ENCODE results near the gene RPS21.
A peak's percentile ranks its signal among the peaks of the same experiment; 100 is the strongest.

Gene RPS21

GRCh38 chr20:62374331-62375152 lies 12.4 kb upstream of the RPS21 start:
- ATAC-seq = peak; percentile 12
- no peak for TF ChIP-seq GLIS3 (CRISPR knock-in tag; IDR thresholded peaks at IDR 0.05)
- no peak for TF ChIP-seq TOX (CRISPR knock-in tag; IDR thresholded peaks at IDR 0.05; ENCODE audit: borderline replicate concordance)
- TF ChIP-seq, protein P1, sequence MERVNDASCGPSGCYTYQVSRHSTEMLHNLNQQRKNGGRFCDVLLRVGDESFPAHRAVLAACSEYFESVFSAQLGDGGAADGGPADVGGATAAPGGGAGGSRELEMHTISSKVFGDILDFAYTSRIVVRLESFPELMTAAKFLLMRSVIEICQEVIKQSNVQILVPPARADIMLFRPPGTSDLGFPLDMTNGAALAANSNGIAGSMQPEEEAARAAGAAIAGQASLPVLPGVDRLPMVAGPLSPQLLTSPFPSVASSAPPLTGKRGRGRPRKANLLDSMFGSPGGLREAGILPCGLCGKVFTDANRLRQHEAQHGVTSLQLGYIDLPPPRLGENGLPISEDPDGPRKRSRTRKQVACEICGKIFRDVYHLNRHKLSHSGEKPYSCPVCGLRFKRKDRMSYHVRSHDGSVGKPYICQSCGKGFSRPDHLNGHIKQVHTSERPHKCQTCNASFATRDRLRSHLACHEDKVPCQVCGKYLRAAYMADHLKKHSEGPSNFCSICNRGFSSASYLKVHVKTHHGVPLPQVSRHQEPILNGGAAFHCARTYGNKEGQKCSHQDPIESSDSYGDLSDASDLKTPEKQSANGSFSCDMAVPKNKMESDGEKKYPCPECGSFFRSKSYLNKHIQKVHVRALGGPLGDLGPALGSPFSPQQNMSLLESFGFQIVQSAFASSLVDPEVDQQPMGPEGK (CRISPR knock-in tag; IDR thresholded peaks at IDR 0.05; ENCODE audit: borderline replicate concordance) = no peak
- TF ChIP-seq ARNTL (CRISPR knock-in tag; IDR thresholded peaks at IDR 0.05; ENCODE audit: borderline replicate concordance, low read depth) = no peak
- TF ChIP-seq ISL1 (CRISPR knock-in tag; IDR thresholded peaks at IDR 0.05) = no peak
- no peak for TF ChIP-seq TCF4 (CRISPR knock-in tag; IDR thresholded peaks at IDR 0.05; ENCODE audit: borderline replicate concordance)
- TF ChIP-seq CSDC2 (CRISPR knock-in tag; IDR thresholded peaks at IDR 0.05) = no peak
- no peak for TF ChIP-seq TSHZ2 (CRISPR knock-in tag; IDR thresholded peaks at IDR 0.05)
- TF ChIP-seq ZFP30 (CRISPR knock-in tag; IDR thresholded peaks at IDR 0.05) = no peak
- no peak for TF ChIP-seq SNAI2 (CRISPR knock-in tag; IDR thresholded peaks at IDR 0.05)
- TF ChIP-seq OSR1 (CRISPR knock-in tag; IDR thresholded peaks at IDR 0.05) = no peak
- TF ChIP-seq ZC3H10 (CRISPR knock-in tag; IDR thresholded peaks at IDR 0.05) = no peak
- TF ChIP-seq, protein P2, sequence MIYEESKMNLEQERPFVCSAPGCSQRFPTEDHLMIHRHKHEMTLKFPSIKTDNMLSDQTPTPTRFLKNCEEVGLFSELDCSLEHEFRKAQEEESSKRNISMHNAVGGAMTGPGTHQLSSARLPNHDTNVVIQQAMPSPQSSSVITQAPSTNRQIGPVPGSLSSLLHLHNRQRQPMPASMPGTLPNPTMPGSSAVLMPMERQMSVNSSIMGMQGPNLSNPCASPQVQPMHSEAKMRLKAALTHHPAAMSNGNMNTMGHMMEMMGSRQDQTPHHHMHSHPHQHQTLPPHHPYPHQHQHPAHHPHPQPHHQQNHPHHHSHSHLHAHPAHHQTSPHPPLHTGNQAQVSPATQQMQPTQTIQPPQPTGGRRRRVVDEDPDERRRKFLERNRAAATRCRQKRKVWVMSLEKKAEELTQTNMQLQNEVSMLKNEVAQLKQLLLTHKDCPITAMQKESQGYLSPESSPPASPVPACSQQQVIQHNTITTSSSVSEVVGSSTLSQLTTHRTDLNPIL (CRISPR knock-in tag; IDR thresholded peaks at IDR 0.05; ENCODE audit: low read depth) = no peak
- no peak for TF ChIP-seq ZNF565 (CRISPR knock-in tag; conservative IDR thresholded peaks at IDR 0.05; ENCODE audit: low read depth)
- TF ChIP-seq, protein P3, sequence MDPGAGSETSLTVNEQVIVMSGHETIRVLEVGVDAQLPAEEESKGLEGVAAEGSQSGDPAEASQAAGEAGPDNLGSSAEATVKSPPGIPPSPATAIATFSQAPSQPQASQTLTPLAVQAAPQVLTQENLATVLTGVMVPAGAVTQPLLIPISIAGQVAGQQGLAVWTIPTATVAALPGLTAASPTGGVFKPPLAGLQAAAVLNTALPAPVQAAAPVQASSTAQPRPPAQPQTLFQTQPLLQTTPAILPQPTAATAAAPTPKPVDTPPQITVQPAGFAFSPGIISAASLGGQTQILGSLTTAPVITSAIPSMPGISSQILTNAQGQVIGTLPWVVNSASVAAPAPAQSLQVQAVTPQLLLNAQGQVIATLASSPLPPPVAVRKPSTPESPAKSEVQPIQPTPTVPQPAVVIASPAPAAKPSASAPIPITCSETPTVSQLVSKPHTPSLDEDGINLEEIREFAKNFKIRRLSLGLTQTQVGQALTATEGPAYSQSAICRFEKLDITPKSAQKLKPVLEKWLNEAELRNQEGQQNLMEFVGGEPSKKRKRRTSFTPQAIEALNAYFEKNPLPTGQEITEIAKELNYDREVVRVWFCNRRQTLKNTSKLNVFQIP (CRISPR knock-in tag; IDR thresholded peaks at IDR 0.05; ENCODE audit: borderline replicate concordance, low read depth) = no peak
- no peak for TF ChIP-seq ESRRG (CRISPR knock-in tag; IDR thresholded peaks at IDR 0.05)
- no peak for TF ChIP-seq ZFP3 (CRISPR knock-in tag; IDR thresholded peaks at IDR 0.05)
- TF ChIP-seq BACH2 (CRISPR knock-in tag; IDR thresholded peaks at IDR 0.05; ENCODE audit: borderline replicate concordance) = no peak
- no peak for TF ChIP-seq PPARA (CRISPR knock-in tag; IDR thresholded peaks at IDR 0.05; ENCODE audit: borderline replicate concordance)

DNA sequence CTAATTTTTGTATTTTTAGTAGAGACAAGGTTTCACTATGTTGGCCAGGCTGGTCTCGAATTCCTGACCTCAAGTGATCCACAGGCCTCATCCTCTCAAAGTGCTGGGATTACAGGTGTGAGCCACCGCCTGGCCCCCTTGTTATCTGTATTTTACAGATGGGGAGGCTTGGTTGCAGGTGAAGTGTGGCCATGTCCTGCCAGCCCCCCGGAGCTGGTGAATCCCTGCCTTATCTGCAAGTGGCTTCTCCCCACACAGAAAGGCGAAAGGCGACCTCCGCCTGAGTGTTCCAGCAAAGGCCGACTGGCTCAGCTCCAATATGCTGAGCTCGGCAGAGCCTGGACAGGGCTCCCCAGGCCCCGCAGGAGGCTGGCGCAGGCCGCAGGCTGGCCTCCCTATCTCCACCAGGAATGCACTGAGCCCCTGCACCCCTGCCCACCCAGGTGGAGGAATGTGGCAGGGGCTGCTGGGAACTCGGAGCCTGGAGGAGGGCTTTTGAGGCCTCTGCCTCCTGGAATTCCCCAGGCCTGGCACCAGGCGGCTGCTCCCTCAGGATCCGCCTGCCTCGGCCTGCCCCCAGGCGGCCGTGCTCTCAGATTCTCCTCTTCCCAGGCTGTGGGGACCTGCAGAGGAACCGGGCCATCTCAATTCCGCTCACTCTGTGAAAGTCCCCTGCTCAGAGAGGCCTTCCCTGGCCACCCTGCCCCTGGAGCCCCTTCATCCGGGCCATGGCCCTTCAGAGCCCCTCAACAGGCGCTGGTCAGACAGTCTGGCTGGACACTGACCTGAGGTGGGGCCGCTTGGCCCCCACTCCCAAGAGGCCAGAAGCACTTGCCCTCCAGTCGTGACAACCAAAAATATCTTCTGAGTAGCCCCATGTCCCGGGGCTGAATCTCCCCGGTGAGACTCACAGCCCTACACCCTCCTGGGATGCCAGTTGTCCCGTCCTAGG lies 10.5 kb upstream of the RPS21 start:
- TF ChIP-seq CSRNP3 (CRISPR knock-in tag; IDR thresholded peaks at IDR 0.05) (no peak), SNAI2 (CRISPR knock-in tag; IDR thresholded peaks at IDR 0.05) (peak; percentile 40; the same call in 1 of the 2 replicates)
- ATAC-seq = peak; percentile 54

All from SK-N-SH treated with all-trans-retinoic acid at 6 μM for 48 hours (cell line).